T-helper 17 cell (primary cell): ENCODE measurements around the gene MYMX. TPM values are rescaled to one million over a fixed set of nuclear protein-coding genes. Genes with fewer than 3 reads are reported as not detected.
"Not testable (repeated sequence)": the region's sequence is repeated elsewhere in the genome, so short reads cannot be mapped to it uniquely, and the experiment has no call there.

ENCODE experiments used
- ATAC-seq: fragments of 150-1000 bp; cut with Tn5 transposase; 2 replicates; pipeline ENCODE4 v1.10.0; 2021; ENCODE audit warnings: mild to moderate bottlenecking, moderate library complexity
- DNase-seq, 3 donors: peaks; one replicate each; pipeline versions ENCODE4 v3.0.0 to v3.0.0-alpha.2; 2020 to 2021
- H3K9me3 ChIP-seq: one replicate; pipeline ENCODE4 v1.7.0; 2013; ENCODE audit warnings: low read length, mild to moderate bottlenecking; ENCODE audit not compliant: control insufficient read depth, poor library complexity, severe bottlenecking
- H3K27ac Mint-ChIP-seq: one replicate; pipeline ENCODE4 v1.8.0; 2022; ENCODE audit warnings: mild to moderate bottlenecking, moderate library complexity, mixed read lengths
- H3K27me3 Mint-ChIP-seq: one replicate; pipeline ENCODE4 v1.8.0; 2022; ENCODE audit warnings: mixed read lengths
- H3K36me3 Mint-ChIP-seq: one replicate; pipeline ENCODE4 v1.8.0; 2022; ENCODE audit warnings: low read depth, mixed read lengths
- H3K4me1 Mint-ChIP-seq: one replicate; pipeline ENCODE4 v1.8.0; 2022; ENCODE audit warnings: mild to moderate bottlenecking, mixed read lengths
- H3K4me3 Mint-ChIP-seq: one replicate; pipeline ENCODE4 v1.8.0; 2022; ENCODE audit warnings: mild to moderate bottlenecking, moderate library complexity, mixed read lengths
- total RNA-seq, 4 donors: library from RNA in 2 of 4; stranded (reverse) in 2 of 4; gene quantifications; one replicate each; pipeline ENCODE4 v1.2.3 and lab custom pipeline; 2022 to 2026

MYMX gene
- total RNA-seq, 2 donors from 2014 or later: not detected

- peaks cover 5% of the 10 kb centered on the region for H3K4me1 Mint-ChIP-seq
- H3K36me3 Mint-ChIP-seq: no peaks in the 10 kb centered on the region
- DNase-seq: no peak
- ATAC-seq: no peak
- no peak overlapping the region for H3K27ac Mint-ChIP-seq
- H3K4me3 Mint-ChIP-seq: no peak overlapping the region
- no peaks in the 10 kb centered on the region for H3K9me3 ChIP-seq
- peaks cover 5% of the 10 kb centered on the region for H3K27me3 Mint-ChIP-seq
Observed at GRCh38 chr6:44179648-44180047, 37.1 kb upstream of the MYMX start.

GRCh38 chr6:44180406-44180805 is 36.3 kb upstream of the MYMX start:
- H3K9me3 ChIP-seq: no peaks in the 10 kb centered on the region
- DNase-seq: no peak
- Mint-ChIP-seq H3K27me3 (peaks cover 12% of the 10 kb centered on the region), H3K4me1 (peaks cover 5% of the 10 kb centered on the region), H3K36me3 (no peaks in the 10 kb centered on the region), H3K27ac (no peak overlapping the region), H3K4me3 (no peak overlapping the region)
- ATAC-seq: no peak

GRCh38 chr6:44180886-44181285 is 35.8 kb upstream of the MYMX start:
- H3K36me3 Mint-ChIP-seq: no peaks in the 10 kb centered on the region
- H3K4me3 Mint-ChIP-seq: no peak overlapping the region
- H3K27ac Mint-ChIP-seq: no peak overlapping the region
- H3K9me3 ChIP-seq: no peaks in the 10 kb centered on the region
- H3K27me3 Mint-ChIP-seq: peaks cover 16% of the 10 kb centered on the region
- no peak for ATAC-seq
- no peak for DNase-seq
- H3K4me1 Mint-ChIP-seq: peaks cover 7% of the 10 kb centered on the region

GRCh38 chr6:44181784-44182183 is 34.9 kb upstream of the MYMX start:
- not testable (repeated sequence) for H3K36me3 Mint-ChIP-seq, H3K27ac Mint-ChIP-seq, H3K4me3 Mint-ChIP-seq, DNase-seq, ATAC-seq, H3K9me3 ChIP-seq
- H3K27me3 Mint-ChIP-seq: peaks cover 23% of the 10 kb centered on the region
- peaks cover 12% of the 10 kb centered on the region for H3K4me1 Mint-ChIP-seq

GRCh38 chr6:44182911-44183390 is 33.8 kb upstream of the MYMX start:
- Mint-ChIP-seq H3K4me3 (no peak overlapping the region), H3K27me3 (peaks cover 23% of the 10 kb centered on the region), H3K27ac (no peak overlapping the region), H3K36me3 (no peaks in the 10 kb centered on the region), H3K4me1 (peaks cover 9% of the 10 kb centered on the region)
- DNase-seq (no peak), ATAC-seq (no peak)
- no peaks in the 10 kb centered on the region for H3K9me3 ChIP-seq

GRCh38 chr6:44183783-44184182 is 32.9 kb upstream of the MYMX start:
- peaks cover 23% of the 10 kb centered on the region for H3K27me3 Mint-ChIP-seq
- ATAC-seq: no peak
- H3K27ac Mint-ChIP-seq: no peak overlapping the region
- DNase-seq: no peak
- peaks cover 9% of the 10 kb centered on the region for H3K4me1 Mint-ChIP-seq
- H3K4me3 Mint-ChIP-seq: no peak overlapping the region
- no peaks in the 10 kb centered on the region for H3K9me3 ChIP-seq
- H3K36me3 Mint-ChIP-seq: no peaks in the 10 kb centered on the region

- Mint-ChIP-seq H3K27ac (peak overlapping the region; percentile 87), H3K27me3 (peaks cover 30% of the 10 kb centered on the region), H3K4me1 (peaks cover 11% of the 10 kb centered on the region)
- not testable (repeated sequence) for ATAC-seq, H3K36me3 Mint-ChIP-seq, H3K9me3 ChIP-seq, DNase-seq, H3K4me3 Mint-ChIP-seq
Observed at GRCh38 chr6:44185356-44185755, 31.4 kb upstream of the MYMX start.

GRCh38 chr6:44185953-44186634 is 30.6 kb upstream of the MYMX start:
- Mint-ChIP-seq H3K27ac (peak overlapping the region; percentile 87), H3K4me1 (peaks cover 11% of the 10 kb centered on the region), H3K27me3 (peaks cover 30% of the 10 kb centered on the region), H3K4me3 (peak overlapping the region; percentile 58), H3K36me3 (no peaks in the 10 kb centered on the region)
- no peaks in the 10 kb centered on the region for H3K9me3 ChIP-seq
- DNase-seq (no peak), ATAC-seq (peak; percentile 20)

- Mint-ChIP-seq H3K27ac (peak overlapping the region; percentile 87), H3K4me3 (no peak overlapping the region), H3K4me1 (peaks cover 11% of the 10 kb centered on the region), H3K27me3 (peaks cover 30% of the 10 kb centered on the region), H3K36me3 (no peaks in the 10 kb centered on the region)
- ATAC-seq: no peak
- no peaks in the 10 kb centered on the region for H3K9me3 ChIP-seq
- DNase-seq: no peak
Observed at GRCh38 chr6:44186635-44187025, 30.1 kb upstream of the MYMX start.

GRCh38 chr6:44188819-44189218 is 27.9 kb upstream of the MYMX start:
- ATAC-seq (no peak), DNase-seq (no peak)
- peaks cover 11% of the 10 kb centered on the region for H3K4me1 Mint-ChIP-seq
- peaks cover 3% of the 10 kb centered on the region for H3K36me3 Mint-ChIP-seq
- no peaks in the 10 kb centered on the region for H3K9me3 ChIP-seq
- H3K27me3 Mint-ChIP-seq: peaks cover 46% of the 10 kb centered on the region
- no peak overlapping the region for H3K4me3 Mint-ChIP-seq
- H3K27ac Mint-ChIP-seq: no peak overlapping the region

- DNase-seq: no peak
- no peaks in the 10 kb centered on the region for H3K9me3 ChIP-seq
- Mint-ChIP-seq H3K27ac (no peak overlapping the region), H3K4me1 (peaks cover 8% of the 10 kb centered on the region), H3K27me3 (peaks cover 43% of the 10 kb centered on the region), H3K36me3 (peaks cover 3% of the 10 kb centered on the region), H3K4me3 (no peak overlapping the region)
- no peak for ATAC-seq
Observed at GRCh38 chr6:44189257-44189656, 27.5 kb upstream of the MYMX start.

- DNase-seq: no peak
- no peak for ATAC-seq
Observed at GRCh38 chr6:44190715-44191114, 26.0 kb upstream of the MYMX start.

GRCh38 chr6:44192428-44193041 is 24.2 kb upstream of the MYMX start:
- H3K4me1 Mint-ChIP-seq: peaks cover 2% of the 10 kb centered on the region
- no peak for DNase-seq
- no peaks in the 10 kb centered on the region for H3K9me3 ChIP-seq
- no peak for ATAC-seq
- peaks cover 3% of the 10 kb centered on the region for H3K36me3 Mint-ChIP-seq
- no peak overlapping the region for H3K27ac Mint-ChIP-seq
- no peak overlapping the region for H3K4me3 Mint-ChIP-seq
- peaks cover 29% of the 10 kb centered on the region for H3K27me3 Mint-ChIP-seq

More at GRCh38 chr6:44190715-44191114, 26.0 kb upstream of the MYMX start:
- Mint-ChIP-seq H3K27me3 (peaks cover 38% of the 10 kb centered on the region), H3K27ac (no peak overlapping the region), H3K4me1 (peaks cover 8% of the 10 kb centered on the region), H3K4me3 (no peak overlapping the region), H3K36me3 (peaks cover 3% of the 10 kb centered on the region)
- H3K9me3 ChIP-seq: no peaks in the 10 kb centered on the region
